Measurements from ENCODE around the gene TRIM7.
"Not testable (repeated sequence)": the region's sequence is repeated elsewhere in the genome, so short reads cannot be mapped to it uniquely, and the experiment has no call there.

The TRIM7 gene

GRCh38 chr5:181190711-181191525 is 14.1 kb downstream of the TRIM7 start:
- DNase-seq, result no peak

GRCh38 chr5:181189962-181190710 is 14.9 kb downstream of the TRIM7 start:
- DNase-seq, result no peak

GRCh38 chr5:181189363-181189961 is 15.5 kb downstream of the TRIM7 start:
- no peak for DNase-seq

GRCh38 chr5:181188700-181189362 is 16.2 kb downstream of the TRIM7 start:
- no peak for DNase-seq

- DNase-seq, result no peak
Measured at GRCh38 chr5:181187500-181188213, 17.3 kb downstream of the TRIM7 start.

GRCh38 chr5:181186986-181187499 is 18.0 kb downstream of the TRIM7 start:
- no peak for DNase-seq

- no peak for DNase-seq
Measured at GRCh38 chr5:181186022-181186421, 19.0 kb downstream of the TRIM7 start.

- DNase-seq, result no peak
Measured at GRCh38 chr5:181185560-181185959, 19.4 kb downstream of the TRIM7 start.

GRCh38 chr5:181184845-181185216 is 20.2 kb downstream of the TRIM7 start:
- no peak for DNase-seq

- no peak for DNase-seq
Measured at GRCh38 chr5:181182651-181183050, 22.3 kb downstream of the TRIM7 start.

- no peak for DNase-seq
Measured at GRCh38 chr5:181181650-181182565, 23.1 kb downstream of the TRIM7 start.

- DNase-seq, result not testable (repeated sequence)
Measured at GRCh38 chr5:181177559-181177958, 27.4 kb downstream of the TRIM7 start.

- DNase-seq, result no peak
Measured at GRCh38 chr5:181176254-181176952, 28.6 kb downstream of the TRIM7 start.

GRCh38 chr5:181173420-181174342 is 31.3 kb downstream of the TRIM7 start:
- no peak for DNase-seq

- no peak for DNase-seq
Measured at GRCh38 chr5:181173027-181173419, 32.0 kb downstream of the TRIM7 start.

- DNase-seq, result no peak
Measured at GRCh38 chr5:181171782-181172181, 33.2 kb downstream of the TRIM7 start.

GRCh38 chr5:181170996-181171395 is 34.0 kb downstream of the TRIM7 start:
- DNase-seq, result no peak

- DNase-seq, result no peak
Measured at GRCh38 chr5:181170237-181170825, 34.7 kb downstream of the TRIM7 start.
